ENCODE results near the gene PTPRJ. TPM values are rescaled to one million over a fixed set of nuclear protein-coding genes. Genes with fewer than 3 reads are reported as not detected.

The PTPRJ gene
- polyA plus RNA-seq, 3 donors: 10.0 to 36.4 (median 14.6) TPM

DNA sequence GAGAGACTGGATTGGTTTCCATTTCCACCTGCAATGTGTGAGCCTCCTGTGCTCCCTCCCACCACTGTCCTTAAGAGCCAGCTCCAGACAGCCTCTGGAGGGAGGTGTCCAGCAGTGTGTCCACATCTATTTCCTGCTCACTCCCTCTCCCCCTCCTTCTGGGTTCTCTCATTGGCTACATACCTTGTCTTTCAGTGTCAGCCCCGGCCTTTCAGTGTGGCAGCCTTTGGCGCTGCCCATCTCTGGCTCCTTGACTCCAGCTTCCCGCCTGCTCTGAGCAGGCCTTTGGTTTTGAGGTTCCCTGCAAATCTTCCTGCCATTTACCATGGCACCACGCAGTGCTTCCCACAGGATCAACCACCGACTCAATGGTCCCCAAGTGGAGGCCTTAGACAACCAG lies 19.0 kb upstream of the PTPRJ start:
- Histone ChIP-seq H3K4me2 (replicated peaks; ENCODE audit: extremely low read depth, low read length, poor library complexity, severe bottlenecking) (no peak overlapping the region), H3K4me1 (ENCODE audit: control insufficient read depth in 1 of 2, insufficient read depth in 2 of 2, low read length in 2 of 2) (no peaks in the 10 kb centered on the region), H4K20me1 (ENCODE audit: insufficient read depth, low read length) (no peaks in the 10 kb centered on the region), H3K79me2 (ENCODE audit: insufficient read depth, low read length) (no peaks in the 10 kb centered on the region), H3K27ac (ENCODE audit: low read depth in 1 of 2, low read length in 2 of 2) (no peak overlapping the region), H3K9me3 (replicated peaks in 1 of 2; ENCODE audit: control insufficient read depth in 1 of 2, insufficient read depth in 1 of 2, low read length in 2 of 2) (no peaks in the 10 kb centered on the region), H3K4me3 (replicated peaks in 1 of 3; ENCODE audit: low read depth in 2 of 3, low read length in 3 of 3) (no peak overlapping the region), H3K27me3 (ENCODE audit: control insufficient read depth in 2 of 2, insufficient read depth in 2 of 2, low read length in 2 of 2) (no peaks in the 10 kb centered on the region), H2AFZ (ENCODE audit: insufficient read depth, low read depth, low read length, poor library complexity, severe bottlenecking) (no peak overlapping the region), H3K9ac (ENCODE audit: insufficient read depth, low read length, poor library complexity, severe bottlenecking) (no peak overlapping the region), H3K36me3 (replicated peaks in 1 of 2; ENCODE audit: control insufficient read depth in 1 of 2, insufficient read depth in 2 of 2, low read length in 2 of 2) (no peaks in the 10 kb centered on the region)
- H3K9me3 Mint-ChIP-seq: peaks cover 0 to 1% (median 0%) of the 10 kb centered on the region in 7 donors
- H3K27ac Mint-ChIP-seq: no peak overlapping the region
- intact Hi-C loops (cut with micrococcal nuclease): no loop called here
- peaks cover 0 to 2% (median 0%) of the 10 kb centered on the region in 3 donors for H3K27me3 Mint-ChIP-seq (ENCODE audit: low read depth in 3 of 3)
- DNase-seq: no peak
- TF ChIP-seq, protein P1, sequence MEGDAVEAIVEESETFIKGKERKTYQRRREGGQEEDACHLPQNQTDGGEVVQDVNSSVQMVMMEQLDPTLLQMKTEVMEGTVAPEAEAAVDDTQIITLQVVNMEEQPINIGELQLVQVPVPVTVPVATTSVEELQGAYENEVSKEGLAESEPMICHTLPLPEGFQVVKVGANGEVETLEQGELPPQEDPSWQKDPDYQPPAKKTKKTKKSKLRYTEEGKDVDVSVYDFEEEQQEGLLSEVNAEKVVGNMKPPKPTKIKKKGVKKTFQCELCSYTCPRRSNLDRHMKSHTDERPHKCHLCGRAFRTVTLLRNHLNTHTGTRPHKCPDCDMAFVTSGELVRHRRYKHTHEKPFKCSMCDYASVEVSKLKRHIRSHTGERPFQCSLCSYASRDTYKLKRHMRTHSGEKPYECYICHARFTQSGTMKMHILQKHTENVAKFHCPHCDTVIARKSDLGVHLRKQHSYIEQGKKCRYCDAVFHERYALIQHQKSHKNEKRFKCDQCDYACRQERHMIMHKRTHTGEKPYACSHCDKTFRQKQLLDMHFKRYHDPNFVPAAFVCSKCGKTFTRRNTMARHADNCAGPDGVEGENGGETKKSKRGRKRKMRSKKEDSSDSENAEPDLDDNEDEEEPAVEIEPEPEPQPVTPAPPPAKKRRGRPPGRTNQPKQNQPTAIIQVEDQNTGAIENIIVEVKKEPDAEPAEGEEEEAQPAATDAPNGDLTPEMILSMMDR (IDR thresholded peaks at IDR 0.05): no peak
- WGBS (ENCODE audit: insufficient coverage): 100% methylated on average over 3 of the region's 5 CpGs
- no peaks in the 10 kb centered on the region for H3K4me1 Mint-ChIP-seq
- H3K36me3 Mint-ChIP-seq: no peaks in the 10 kb centered on the region
- no peak overlapping the region for H3K4me3 Mint-ChIP-seq

DNA sequence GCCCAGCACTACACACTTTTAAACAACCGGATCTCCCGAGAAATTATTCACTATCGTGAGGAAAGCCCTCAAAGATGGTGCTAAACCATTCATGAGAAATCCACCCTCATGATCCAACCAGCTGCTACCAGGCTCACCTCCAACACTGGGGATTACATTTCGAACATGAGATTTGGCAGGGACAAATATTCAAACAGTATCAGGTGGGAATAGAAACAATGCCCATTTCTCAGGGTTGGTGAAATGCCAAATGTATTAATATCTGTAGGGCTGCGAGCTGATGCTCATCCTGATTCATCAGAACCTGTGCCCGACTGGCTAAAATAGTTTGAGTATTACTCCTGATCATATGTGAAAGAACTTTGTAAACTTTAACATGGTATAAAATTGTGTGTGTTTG lies 15.8 kb upstream of the PTPRJ start:
- H3K27me3 ChIP-seq (ENCODE audit: control insufficient read depth in 2 of 2, insufficient read depth in 2 of 2, low read length in 2 of 2): no peaks in the 10 kb centered on the region
- H4K20me1 ChIP-seq (ENCODE audit: insufficient read depth, low read length): no peaks in the 10 kb centered on the region
- intact Hi-C loops (cut with micrococcal nuclease): no loop called here
- peaks cover 7 to 10% of the 10 kb centered on the region in 2 donors for H3K4me1 ChIP-seq (ENCODE audit: control insufficient read depth in 1 of 2, insufficient read depth in 2 of 2, low read length in 2 of 2)
- no peaks in the 10 kb centered on the region for H3K79me2 ChIP-seq (ENCODE audit: insufficient read depth, low read length)
- no peak overlapping the region for H3K4me2 ChIP-seq (replicated peaks; ENCODE audit: extremely low read depth, low read length, poor library complexity, severe bottlenecking)
- Mint-ChIP-seq H3K36me3 (no peaks in the 10 kb centered on the region), H3K27me3 (ENCODE audit: low read depth in 3 of 3) (peaks cover 0 to 1% (median under 1%) of the 10 kb centered on the region in 3 donors), H3K4me1 (peaks cover 7% of the 10 kb centered on the region), H3K27ac (no peak overlapping the region), H3K4me3 (no peak overlapping the region), H3K9me3 (peaks cover 0 to under 1% (median 0%) of the 10 kb centered on the region in 7 donors)
- no peaks in the 10 kb centered on the region for H3K9me3 ChIP-seq (replicated peaks in 1 of 2; ENCODE audit: control insufficient read depth in 1 of 2, insufficient read depth in 1 of 2, low read length in 2 of 2)
- TF ChIP-seq, protein P1 (IDR thresholded peaks at IDR 0.05): no peak
- no peak overlapping the region for H3K4me3 ChIP-seq (replicated peaks in 1 of 3; ENCODE audit: low read depth in 2 of 3, low read length in 3 of 3)
- H3K36me3 ChIP-seq (replicated peaks in 1 of 2; ENCODE audit: control insufficient read depth in 1 of 2, insufficient read depth in 2 of 2, low read length in 2 of 2): no peaks in the 10 kb centered on the region
- no peak overlapping the region for H3K9ac ChIP-seq (ENCODE audit: insufficient read depth, low read length, poor library complexity, severe bottlenecking)
- DNase-seq: no peak
- no peak overlapping the region for H3K27ac ChIP-seq (ENCODE audit: low read depth in 1 of 2, low read length in 2 of 2)
- H2AFZ ChIP-seq (ENCODE audit: insufficient read depth, low read depth, low read length, poor library complexity, severe bottlenecking): no peak overlapping the region
- WGBS (ENCODE audit: insufficient coverage): 100% methylated on average over 2 of the region's 6 CpGs
